HG03196 (cell line): ENCODE data around the gene SERPINB12.

ENCODE experiments used
- ATAC-seq: cut with Tn5 transposase; IDR thresholded peaks from one replicate; pipeline ENCODE4 v1.9.1; 2021; ENCODE audit not compliant: unreplicated experiment

Gene SERPINB12

GRCh38 chr18:63550068-63550467 lies 7.9 kb downstream of the SERPINB12 start:
- ATAC-seq = no peak

- no peak for ATAC-seq
These were observed 9.6 kb downstream of the SERPINB12 start for GRCh38 chr18:63551769-63552168.

- no peak for ATAC-seq
These were observed 10.4 kb downstream of the SERPINB12 start for GRCh38 chr18:63552581-63552980.

- ATAC-seq = no peak
These were observed 10.9 kb downstream of the SERPINB12 start for GRCh38 chr18:63553081-63553480.

- no peak for ATAC-seq
These were observed 17.7 kb downstream of the SERPINB12 start for GRCh38 chr18:63559567-63560491.

GRCh38 chr18:63562284-63562683 lies 20.1 kb downstream of the SERPINB12 start:
- ATAC-seq = no peak

GRCh38 chr18:63564021-63564420 lies 21.9 kb downstream of the SERPINB12 start:
- ATAC-seq = no peak

- ATAC-seq = no peak
These were observed 22.4 kb downstream of the SERPINB12 start for GRCh38 chr18:63564561-63564960.

GRCh38 chr18:63567276-63567675 lies 25.1 kb downstream of the SERPINB12 start:
- ATAC-seq = no peak

- no peak for ATAC-seq
These were observed 25.7 kb downstream of the SERPINB12 start for GRCh38 chr18:63567825-63568224.

- no peak for ATAC-seq
These were observed 28.6 kb downstream of the SERPINB12 start for GRCh38 chr18:63570721-63571120.

GRCh38 chr18:63575681-63576080 lies 33.5 kb downstream of the SERPINB12 start:
- ATAC-seq = no peak

GRCh38 chr18:63578357-63578958 lies 36.3 kb downstream of the SERPINB12 start:
- no peak for ATAC-seq

GRCh38 chr18:63579616-63580015 lies 37.4 kb downstream of the SERPINB12 start:
- ATAC-seq = no peak

- ATAC-seq = no peak
These were observed 43.8 kb downstream of the SERPINB12 start for GRCh38 chr18:63585988-63586387.

GRCh38 chr18:63586431-63586830 lies 44.3 kb downstream of the SERPINB12 start:
- ATAC-seq = no peak

- ATAC-seq = no peak
These were observed 44.8 kb downstream of the SERPINB12 start, which contains the start of gene SERPINB13 for GRCh38 chr18:63586966-63587365. Gene SERPINB13 (plus strand): TSS chr18:63587343. CDS start chr18:63588668, 1,325 bp downstream.

- ATAC-seq = no peak
These were observed 46.7 kb downstream of the SERPINB12 start for GRCh38 chr18:63588909-63589308.

- no peak for ATAC-seq
These were observed 48.2 kb downstream of the SERPINB12 start for GRCh38 chr18:63590373-63590772.

GRCh38 chr18:63590966-63591695 lies 49.0 kb downstream of the SERPINB12 start:
- ATAC-seq = no peak

GRCh38 chr18:63591725-63592124 lies 49.6 kb downstream of the SERPINB12 start:
- no peak for ATAC-seq
